Sigmoid colon (tissue), 4 donors: ENCODE results near the gene STK33.

Source experiments
- CTCF ChIP-seq, 4 experiments: fragments of 450-650 bp in 3 of 4; fragments of 200-600 bp in 1 of 4; IDR thresholded peaks; one replicate each; pipeline ENCODE4 v1.5.1; 2016 to 2019; ENCODE audit warnings: antibody characterized with exemption in 4 of 4, mild to moderate bottlenecking in 3 of 4, moderate library complexity in 2 of 4
- POLR2A ChIP-seq, 2 donors: fragments of 450-650 bp; IDR thresholded peaks; one replicate each; pipeline ENCODE4 v1.6.1; 2016; ENCODE audit warnings: antibody characterized with exemption in 2 of 2, mild to moderate bottlenecking in 2 of 2, moderate library complexity in 2 of 2
- POLR2AphosphoS5 ChIP-seq, 4 donors: sonication (generic); formaldehyde crosslinking; IDR thresholded peaks; one replicate each; pipeline ENCODE4 v1.6.1; 2017; ENCODE audit warnings: antibody characterized with exemption in 4 of 4

- no peak for TF ChIP-seq CTCF (IDR thresholded peaks at IDR 0.05)
- no peak for TF ChIP-seq POLR2A (IDR thresholded peaks at IDR 0.05)
- no peak for TF ChIP-seq POLR2AphosphoS5 (IDR thresholded peaks at IDR 0.05)
Measured at GRCh38 chr11:8617063-8617462, 23.0 kb upstream of the STK33 start.
